ENCODE measurements around the gene CRAMP1.

Gene CRAMP1

DNA sequence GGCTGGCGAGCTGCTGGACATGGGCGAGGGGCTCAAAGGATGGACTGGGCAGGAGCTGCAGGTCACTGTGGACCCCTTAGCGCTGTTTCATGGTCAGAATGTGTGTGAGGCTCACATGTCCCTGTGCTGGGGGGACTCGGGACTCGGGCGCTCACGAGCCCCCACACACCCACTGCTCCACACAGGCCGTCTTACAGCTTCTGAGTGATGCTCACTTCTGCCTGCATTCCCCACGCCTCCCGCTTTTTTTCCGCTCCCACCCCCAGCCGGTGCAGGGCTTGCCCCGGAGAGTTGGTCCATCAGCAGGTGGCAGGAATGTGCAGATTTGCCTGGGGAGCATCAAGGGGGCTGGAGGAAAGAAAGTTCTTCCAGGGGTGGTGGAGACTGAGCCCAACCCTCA is 45.7 kb downstream of the CRAMP1 start:
- no peak for DNase-seq (ENCODE audit: low read depth)

DNA sequence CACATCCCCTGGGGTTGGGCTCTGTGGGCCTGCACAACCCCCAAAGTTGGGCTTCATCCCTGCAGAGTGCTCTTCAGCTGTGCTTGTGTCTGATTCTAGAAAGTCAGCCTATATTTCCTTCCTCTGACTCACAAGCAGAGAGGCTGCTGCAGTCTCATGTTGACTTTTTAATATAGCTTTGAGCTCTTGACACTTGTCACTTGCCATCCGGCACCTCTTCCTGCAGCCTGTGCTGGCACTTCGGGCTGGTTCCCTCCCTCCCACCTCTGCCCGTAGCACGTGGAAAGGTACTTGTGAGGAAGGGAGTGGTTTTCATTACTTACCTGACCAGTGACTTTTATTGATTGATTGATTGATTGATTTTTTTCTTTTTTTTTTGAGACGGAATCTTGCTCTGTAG is 46.9 kb downstream of the CRAMP1 start:
- DNase-seq (ENCODE audit: low read depth), result no peak

DNA sequence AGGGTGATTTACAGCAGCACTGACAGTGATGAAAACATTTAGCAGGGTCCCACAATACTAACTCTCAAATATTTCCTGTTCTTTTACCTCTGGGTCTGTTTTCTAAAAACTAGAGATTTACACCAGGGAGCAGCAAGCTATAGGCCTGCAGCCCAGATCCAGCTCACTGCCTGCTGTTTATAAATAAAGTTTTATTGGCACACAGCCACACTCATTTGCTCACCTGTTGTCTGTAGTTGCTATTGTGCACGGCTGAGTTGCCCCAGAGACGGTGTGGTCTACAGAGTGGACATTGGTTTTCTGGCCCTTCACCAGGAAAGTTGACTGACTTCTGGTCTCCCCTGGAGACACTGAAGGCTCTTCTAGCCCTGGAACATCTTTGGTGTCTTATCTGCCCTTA is 49.7 kb downstream of the CRAMP1 start:
- no peak for DNase-seq (ENCODE audit: low read depth)

DNA sequence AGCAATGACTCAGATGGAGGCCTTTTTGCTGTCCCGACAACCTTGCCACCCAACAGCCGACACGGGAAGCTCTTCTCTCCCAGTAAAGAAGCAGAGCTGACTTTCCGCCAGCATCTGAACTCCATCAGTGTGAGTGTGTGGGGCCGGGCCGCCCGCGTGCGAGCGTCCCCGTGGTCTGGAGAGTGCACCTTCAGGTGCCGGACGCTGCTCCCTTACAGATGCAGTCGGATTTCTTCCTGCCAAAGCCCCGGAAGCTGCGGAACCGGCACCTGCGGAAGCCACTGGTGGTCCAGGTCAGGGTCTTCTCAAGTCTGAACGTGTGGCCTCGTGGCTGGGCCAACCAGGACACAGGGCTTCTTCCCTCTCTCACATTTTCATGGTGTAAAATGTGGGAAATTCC is 50.4 kb downstream of the CRAMP1 start:
- no peak for DNase-seq (ENCODE audit: low read depth)

DNA sequence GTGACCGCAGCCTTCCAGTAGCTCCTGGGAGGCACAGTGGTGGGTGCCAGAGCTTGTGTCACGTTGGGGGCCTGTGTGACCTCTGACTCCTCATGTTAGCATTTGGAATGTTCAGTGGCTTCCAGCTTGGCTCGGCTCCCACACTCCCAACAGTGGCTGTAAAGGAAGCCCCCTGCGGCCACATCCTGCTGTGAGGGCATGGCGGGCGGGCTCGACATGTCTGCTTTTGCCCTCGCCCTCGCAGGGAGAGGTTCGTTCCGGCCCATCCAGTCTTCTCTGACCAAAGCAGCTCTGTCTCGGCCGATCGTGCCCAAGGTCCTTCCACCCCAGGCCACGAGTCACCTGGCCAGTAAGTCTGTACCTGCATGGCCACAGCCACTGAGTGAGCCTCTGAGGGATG is 53.7 kb downstream of the CRAMP1 start:
- no peak for DNase-seq (ENCODE audit: low read depth)

DNA sequence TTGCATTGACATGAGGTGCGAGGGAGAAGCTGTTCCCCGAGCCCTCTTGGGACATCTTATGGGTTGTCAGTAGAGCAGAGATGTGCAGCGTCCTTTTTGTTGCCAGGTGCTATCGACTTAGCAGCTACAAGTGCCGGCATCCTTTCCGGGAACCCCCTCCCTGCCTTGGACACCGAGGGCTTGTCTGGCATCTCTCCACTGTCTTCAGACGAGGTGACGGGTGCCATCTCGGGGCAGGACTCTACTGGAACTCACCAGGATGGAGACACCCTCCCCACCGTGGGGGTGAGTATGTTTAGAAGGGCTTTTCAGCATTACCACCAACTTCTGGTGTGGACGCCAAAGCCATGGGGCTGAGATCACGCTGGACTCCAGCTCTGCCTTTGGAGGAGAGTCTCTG is 54.2 kb downstream of the CRAMP1 start:
- no peak for DNase-seq (ENCODE audit: low read depth)

DNA sequence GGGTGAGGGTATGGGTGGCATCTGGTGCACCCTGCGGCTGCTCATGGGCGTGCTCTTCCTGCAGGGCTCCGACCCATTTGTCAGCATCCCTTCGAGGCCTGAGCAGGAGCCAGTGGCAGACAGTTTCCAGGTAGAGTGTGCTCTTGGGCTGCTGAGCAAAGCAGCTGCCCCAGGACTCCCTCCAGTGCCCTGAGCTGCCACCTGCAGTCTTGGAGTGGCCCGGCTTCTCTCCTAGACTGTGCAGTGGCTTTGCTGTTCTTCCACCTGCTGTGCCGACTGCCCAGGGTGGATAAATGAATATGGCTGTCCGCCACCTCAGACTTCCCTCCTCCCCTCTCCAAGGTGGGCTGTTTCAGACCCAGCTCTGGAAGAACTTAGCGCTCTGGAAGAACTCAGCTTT is 55.1 kb downstream of the CRAMP1 start:
- DNase-seq (ENCODE audit: low read depth), result no peak

DNA sequence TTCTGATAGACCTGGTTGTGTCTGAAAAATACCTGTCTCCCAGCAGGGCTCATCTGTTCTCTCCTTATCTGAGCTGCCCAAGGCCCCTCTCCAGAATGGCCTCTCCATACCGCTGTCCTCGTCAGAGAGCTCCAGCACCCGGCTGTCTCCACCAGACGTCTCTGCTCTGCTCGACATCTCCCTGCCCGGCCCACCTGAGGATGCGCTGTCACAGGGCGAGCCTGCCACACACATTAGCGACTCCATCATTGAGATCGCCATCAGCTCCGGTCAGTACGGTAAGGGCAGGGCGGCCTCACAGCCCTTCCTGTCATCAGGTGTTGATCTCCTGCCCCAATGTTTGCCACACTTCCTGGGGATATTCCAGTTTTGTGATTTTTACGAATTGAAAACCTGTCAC is 55.8 kb downstream of the CRAMP1 start:
- DNase-seq (ENCODE audit: low read depth), result no peak

DNA sequence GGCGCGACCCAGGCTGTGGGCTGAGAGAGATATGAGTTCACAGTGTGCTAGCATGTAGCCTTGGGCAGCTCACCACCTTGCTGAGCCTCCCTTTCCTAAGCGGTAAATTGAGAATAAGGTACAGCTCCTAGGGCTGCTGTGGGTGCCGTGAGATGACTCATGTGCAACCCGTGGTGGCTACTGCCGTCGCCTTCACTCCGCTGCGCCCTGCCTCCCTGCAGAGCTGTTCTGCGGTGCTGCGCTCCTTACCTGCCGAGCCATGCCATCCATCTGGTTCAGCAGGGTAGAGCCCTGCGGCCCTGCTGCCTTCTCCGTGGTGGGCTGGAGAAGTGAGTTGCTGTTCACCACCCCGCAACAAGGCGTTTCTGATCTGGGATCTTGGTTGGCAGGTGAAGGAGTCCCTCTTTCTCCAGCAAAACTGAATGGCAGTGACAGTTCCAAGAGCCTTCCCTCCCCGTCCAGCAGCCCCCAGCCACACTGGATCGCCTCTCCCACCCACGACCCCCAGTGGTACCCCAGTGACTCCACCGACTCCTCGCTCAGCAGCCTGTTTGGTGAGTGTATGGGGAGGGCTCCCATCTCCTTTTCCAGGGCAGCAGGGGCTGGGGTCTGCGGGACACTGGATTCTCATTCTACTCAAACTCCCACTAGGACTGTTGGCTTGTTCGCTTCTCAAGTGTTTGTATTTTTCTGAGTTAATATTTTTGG is 56.6 kb downstream of the CRAMP1 start:
- DNase-seq (ENCODE audit: low read depth), result no peak

DNA sequence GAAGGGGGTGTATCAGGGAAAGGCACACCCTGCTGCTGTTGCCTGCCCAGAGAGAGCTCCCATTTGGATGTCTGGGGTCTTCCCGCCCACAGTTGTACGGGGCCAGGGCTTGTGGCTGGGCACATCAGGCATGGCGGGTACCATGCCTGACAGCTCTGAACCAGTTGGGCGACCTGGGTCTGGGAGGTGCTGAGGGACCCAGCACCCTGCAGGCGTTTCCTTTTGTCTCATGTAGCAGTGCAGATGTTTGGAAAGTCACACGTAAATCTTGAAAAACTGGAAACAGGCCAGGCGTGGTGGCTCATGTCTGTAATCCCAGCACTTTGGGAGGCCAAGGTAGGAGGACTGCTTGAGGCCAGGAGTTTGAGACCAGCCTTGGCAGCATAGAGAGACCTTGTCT is 57.5 kb downstream of the CRAMP1 start:
- no peak for DNase-seq (ENCODE audit: low read depth)

DNA sequence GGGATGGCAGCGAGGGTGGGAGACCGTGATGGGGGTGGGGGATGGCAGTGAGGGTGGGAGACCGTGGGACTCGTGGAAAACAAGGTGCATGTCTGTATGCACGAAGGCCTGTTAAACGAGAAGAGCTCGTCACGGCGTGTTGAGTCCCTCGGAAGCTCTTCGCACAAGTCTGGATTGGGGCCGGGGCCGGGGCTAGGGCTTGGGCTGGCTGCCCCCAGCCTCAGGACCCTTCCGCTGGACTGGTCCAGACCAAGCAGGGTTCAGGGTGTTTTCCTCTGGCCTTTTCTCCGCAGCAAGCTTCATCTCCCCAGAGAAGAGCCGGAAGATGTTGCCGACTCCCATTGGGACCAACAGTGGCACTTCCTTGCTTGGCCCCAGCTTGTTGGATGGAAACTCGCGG is 58.2 kb downstream of the CRAMP1 start:
- DNase-seq (ENCODE audit: low read depth), result no peak

DNA sequence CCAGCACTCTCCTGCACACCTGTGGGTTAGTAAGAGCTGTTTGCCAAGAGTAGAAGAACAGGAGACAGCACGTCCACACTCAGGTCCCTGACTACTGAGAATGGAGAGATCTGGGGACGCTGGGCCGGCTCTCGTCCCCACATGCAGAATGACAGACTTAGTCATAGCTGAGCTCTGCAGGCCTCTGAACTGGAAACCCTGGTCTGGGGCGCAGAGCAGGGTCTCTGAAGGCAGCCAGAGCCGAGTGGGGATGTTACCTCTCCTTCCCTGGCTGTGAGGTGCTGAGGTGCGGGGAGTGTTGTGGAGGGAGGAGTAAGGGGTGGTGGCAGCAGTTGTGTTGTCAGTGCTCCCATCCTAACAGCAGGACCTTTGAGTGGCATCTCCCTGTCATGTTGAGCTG is 58.7 kb downstream of the CRAMP1 start:
- no peak for DNase-seq (ENCODE audit: low read depth)

DNA sequence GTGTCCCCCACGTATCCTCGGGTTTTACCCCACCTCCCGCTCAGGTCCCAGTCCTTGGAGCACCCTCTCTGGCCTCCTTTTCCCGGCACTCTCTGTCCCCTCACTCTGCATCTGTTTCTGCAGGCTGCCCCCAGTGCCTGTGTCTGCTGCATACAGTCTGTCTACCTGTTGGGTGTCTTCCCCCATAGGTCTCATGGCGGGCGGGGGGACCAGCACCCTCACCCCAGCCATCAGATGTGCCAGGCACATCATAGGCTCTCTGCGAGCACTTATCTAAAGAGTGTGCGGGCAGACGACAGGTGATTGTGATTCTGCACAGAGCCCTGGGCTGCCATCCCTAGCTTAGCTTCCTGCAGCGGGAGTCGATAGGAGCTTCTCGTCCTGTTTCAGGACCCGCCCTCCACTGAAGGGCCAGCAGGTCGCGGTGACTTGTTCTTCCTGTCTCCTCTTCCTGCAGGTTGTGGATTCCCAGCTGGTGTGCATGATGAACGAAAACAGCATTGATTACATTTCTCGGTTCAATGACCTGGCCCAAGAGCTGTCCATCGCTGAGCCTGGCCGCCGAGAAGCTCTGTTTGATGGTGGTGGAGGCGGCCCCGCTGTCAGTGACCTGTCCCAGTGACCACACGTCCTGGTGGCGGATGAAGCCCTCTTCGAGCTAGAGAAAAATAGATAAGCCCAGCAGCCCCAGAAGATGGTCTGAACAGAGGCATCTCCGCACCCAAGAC is 61.4 kb downstream of the CRAMP1 start:
- DNase-seq (ENCODE audit: low read depth), result no peak

DNA sequence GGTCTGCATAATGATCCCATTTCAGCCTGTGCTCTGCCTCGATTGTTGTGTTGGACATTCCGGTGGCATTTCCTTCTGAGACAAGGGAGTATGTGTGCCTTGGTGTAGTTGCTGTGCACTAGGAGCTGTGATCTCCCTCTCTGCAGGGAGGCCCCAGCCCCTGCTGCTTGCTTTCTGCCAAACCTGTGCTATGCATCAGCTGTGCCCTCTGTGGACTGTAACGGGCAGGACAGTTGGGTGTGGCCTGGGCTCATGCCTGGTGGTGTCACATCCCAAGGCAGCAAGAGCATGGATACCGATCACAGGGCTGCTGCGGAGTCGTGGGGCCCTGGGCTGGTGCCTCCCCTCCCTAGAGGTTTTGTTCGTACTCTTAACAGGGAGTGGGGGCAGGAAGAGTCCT is 62.1 kb downstream of the CRAMP1 start:
- no peak for DNase-seq (ENCODE audit: low read depth)

DNA sequence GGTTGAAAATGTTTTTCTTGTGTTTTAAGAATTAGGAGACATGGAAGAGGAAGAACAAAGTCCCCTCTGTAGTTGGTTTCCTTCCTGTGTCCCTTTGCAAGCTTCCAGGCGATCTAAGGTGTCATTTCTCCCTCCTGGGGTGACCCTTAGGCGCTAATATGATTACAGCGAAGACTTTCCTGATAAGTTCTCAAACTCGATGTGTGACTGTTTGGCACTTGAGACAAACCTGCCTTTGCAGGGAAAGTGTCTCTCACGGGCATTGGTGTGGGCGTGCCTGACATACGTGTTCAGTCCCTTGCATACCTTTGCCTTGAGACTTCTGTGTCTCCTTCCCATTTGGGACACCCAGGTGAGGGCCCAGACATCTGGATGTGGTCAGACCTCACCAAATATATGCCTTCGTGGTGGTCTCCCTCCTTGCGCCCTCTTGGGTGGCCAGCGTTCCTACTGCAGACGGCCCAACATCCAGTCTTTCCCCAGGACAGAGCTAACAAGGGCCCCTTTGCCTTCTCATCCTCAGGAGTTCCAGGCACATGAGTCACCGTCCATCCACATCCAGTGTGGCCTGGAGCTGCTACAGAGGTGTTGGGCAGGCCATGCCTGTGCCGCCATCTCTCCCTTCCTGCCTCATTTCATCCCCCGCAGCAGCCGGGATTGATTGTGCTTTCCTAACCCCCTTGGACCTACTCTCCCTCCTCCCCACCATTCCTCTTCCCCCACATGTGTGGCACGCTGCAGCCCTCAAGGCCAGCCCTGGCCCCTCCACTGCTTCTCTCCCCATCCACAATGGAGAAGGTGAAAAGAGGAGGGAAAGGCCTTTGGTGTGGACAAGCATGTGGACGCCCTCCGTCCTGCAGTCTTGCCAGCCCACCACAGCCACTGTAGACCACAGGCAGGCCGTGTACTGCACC is 62.8 kb downstream of the CRAMP1 start:
- DNase-seq (ENCODE audit: low read depth), result no peak

DNA sequence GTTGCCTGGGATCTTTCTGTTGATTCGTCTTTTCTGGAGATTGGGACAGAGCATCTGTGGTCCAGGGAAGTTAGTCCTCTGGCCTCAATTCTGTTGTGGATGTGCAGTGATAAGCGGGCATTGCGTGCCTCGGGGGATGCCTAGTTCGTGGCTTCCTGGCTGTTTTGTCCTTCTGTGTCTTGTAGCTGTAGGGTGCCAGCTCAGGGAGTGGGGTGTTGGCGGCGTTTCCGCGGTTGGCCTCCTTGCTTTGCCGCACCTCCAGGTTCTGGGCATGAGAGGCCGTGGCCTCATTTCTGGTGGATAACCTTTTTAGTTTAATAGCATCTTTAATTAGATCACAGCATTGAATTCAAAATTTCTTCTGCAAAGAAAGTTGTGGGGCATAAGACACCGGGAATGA is 64.5 kb downstream of the CRAMP1 start:
- no peak for DNase-seq (ENCODE audit: low read depth)

DNA sequence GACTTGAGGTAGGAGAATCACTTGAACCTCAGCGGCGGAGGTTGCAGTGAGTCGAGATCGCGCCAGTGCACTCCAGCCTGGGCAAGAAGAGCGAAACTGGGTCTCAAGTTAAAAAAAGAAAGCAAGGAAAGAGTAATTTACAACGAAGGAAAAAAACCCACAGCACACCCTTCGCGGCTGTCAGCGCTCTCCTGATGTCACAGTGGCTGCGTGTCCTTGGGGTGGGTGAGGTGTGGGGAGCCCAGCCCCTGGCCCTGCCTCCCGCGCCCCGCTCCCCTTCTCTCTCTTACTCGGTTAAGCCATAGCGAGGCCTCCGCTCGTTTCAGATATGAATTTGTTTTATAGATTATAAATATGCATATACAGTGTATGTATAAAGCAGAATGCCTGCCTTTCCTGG is 65.2 kb downstream of the CRAMP1 start:
- DNase-seq (ENCODE audit: low read depth), result no peak

DNA sequence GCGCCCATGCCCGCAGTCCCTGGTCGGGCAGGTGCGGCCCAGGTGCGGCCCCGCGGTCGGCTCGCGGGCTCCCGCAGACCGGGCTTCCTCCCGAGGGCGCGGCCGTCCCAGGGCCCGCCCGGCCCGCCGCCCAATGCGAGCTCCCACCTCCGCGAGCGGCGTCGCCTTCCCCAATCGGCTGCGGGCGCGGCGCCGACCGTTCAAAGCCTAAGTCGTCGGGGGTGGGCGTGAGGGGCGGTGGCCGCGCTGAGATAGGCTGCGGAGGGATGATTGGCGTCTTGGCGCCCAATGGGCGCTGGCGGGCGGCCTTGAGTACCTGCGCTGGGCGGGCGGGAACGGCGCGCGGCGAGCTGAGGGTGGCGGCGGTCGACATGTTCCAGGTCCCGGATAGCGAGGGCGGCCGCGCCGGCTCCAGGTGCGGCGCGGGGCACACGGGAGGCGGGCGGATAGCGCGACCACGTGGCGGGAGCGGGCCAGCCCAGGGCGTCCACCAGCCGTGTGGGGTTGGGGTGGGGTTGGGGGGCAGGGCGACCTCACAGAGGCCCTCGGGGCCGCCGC is 65.9 kb downstream of the CRAMP1 start, which contains the start of gene JPT2:
Gene JPT2, plus strand, starts transcription at position 338 of the 558 bp plus-strand sequence. Its CDS starts 34 bp downstream, at position 372.
- DNase-seq (ENCODE audit: low read depth), result peak; percentile 90

DNA sequence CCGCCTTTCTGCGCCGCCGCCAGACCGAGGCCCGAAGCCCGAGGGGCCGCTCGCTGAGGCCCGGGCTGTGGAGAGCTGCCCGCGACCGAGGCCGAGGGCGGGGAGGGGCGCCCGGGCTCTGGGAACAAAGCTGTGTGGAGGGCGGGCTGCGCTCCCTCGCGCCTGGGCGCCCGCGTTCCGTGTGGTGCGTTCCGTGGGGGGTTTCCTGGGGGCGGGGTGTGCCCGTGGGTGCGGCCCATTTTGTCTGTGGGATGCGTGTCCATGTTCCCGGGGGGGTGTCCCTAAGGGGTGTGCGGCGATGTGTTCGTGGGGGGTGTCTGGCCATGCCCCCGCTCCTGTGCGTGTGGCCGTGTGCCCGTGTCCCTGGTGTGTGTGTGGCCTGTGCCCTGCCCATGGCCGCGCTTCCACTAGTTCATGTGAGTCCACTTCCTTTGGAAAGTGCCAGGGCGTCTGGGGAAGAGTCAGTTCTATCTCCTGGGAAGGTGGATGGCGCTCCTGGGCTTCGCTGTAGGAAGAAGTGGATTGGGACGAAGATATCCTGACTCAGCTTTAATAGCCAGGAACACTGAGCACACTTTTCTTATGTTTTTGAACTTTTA is 66.4 kb downstream of the CRAMP1 start:
- DNase-seq (ENCODE audit: low read depth), result no peak

DNA sequence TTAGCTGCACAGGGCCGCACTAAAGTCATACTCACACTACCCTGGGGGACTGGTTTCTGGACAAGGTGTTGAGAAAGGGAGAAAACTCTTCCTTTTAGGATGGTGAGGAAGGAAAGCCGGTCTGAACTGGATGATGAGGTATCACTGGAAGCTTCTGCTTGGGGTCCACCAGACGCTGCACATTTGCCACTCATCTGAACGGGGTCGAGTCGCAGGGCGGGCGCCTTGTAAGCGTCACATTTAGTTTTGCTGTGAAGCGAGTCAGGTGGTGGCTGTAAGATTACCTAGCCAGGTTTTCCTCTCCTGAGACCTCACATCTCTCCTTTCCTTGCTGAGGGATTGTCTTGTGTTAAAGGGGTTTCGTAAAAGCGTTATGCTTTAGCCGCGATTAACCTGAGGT is 68.2 kb downstream of the CRAMP1 start:
- DNase-seq (ENCODE audit: low read depth), result no peak

DNA sequence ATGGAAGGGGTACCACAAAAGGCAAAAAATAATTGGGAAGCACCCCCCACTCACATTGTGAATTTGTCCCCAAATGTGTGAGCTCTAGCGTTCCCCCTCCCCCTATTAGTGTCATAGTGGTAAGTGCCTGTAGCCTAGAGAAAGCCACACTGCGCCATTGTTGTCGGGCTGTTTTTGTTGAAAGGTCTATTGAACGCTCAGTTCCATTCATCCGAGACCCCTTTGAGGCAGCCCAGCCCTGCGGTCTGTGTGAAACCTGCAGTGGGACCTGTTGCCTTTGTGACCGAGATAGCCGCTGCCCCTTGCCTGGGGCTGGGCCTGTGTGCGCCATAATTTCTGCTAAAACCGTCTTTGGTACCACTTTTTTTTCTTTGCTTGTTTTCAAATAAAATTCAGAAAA is 68.9 kb downstream of the CRAMP1 start:
- DNase-seq (ENCODE audit: low read depth), result no peak
